Neural crest cell (in vitro differentiated cells): Measurements from ENCODE around the gene CXCR5. TPM values are rescaled to one million over a fixed set of nuclear protein-coding genes. Genes with fewer than 3 reads are reported as not detected.

ENCODE experiments used
- DNase-seq: peaks from one replicate; pipeline ENCODE4 v3.0.0; 2021; ENCODE audit warnings: low read depth, mixed read lengths, low spot score
- H3K27ac Mint-ChIP-seq: one replicate; pipeline ENCODE4 v1.8.0; 2021; ENCODE audit warnings: mild to moderate bottlenecking, mixed read lengths; ENCODE audit not compliant: unreplicated experiment
- H3K27me3 Mint-ChIP-seq: 2 replicates; pipeline ENCODE4 v1.8.0; 2021; ENCODE audit warnings: low read depth, mild to moderate bottlenecking, mixed read lengths
- H3K36me3 Mint-ChIP-seq: 2 replicates; pipeline ENCODE4 v1.8.0; 2021; ENCODE audit warnings: low read depth, mild to moderate bottlenecking, mixed read lengths
- H3K4me1 Mint-ChIP-seq: 2 replicates; pipeline ENCODE4 v1.8.0; 2021; ENCODE audit warnings: mixed read lengths
- H3K4me3 Mint-ChIP-seq: one replicate; pipeline ENCODE4 v1.8.0; 2021; ENCODE audit warnings: mild to moderate bottlenecking, mixed read lengths
- H3K9me3 Mint-ChIP-seq: 2 replicates; pipeline ENCODE4 v1.8.0; 2021; ENCODE audit warnings: mixed read lengths
- CTCF ChIP-seq: fragments of 200-600 bp; sonication (generic); conservative IDR thresholded peaks from 2 replicates; pipeline ENCODE4 v1.5.0; 2021; ENCODE audit warnings: antibody characterized with exemption, mild to moderate bottlenecking
- total RNA-seq: library from RNA; stranded (reverse); gene quantifications from 2 replicates; pipeline ENCODE4 v1.2.1, GENCODE V29; 2021

Gene CXCR5
- total RNA-seq, 1 donor from 2014 or later = not detected

GRCh38 chr11:118870396-118871343, 13.0 kb upstream of the CXCR5 start:
- Mint-ChIP-seq H3K9me3 (no peaks in the 10 kb centered on the region), H3K27ac (peak overlapping the region; percentile 84), H3K4me3 (peak overlapping the region; percentile 41), H3K27me3 (no peaks in the 10 kb centered on the region), H3K4me1 (peaks cover 17% of the 10 kb centered on the region), H3K36me3 (no peaks in the 10 kb centered on the region)
- DNase-seq = peak; percentile 16
- TF ChIP-seq CTCF = no peak

GRCh38 chr11:118872403-118872821, 11.3 kb upstream of the CXCR5 start:
- Mint-ChIP-seq H3K27me3 (no peaks in the 10 kb centered on the region), H3K27ac (no peak overlapping the region)
- no peak for DNase-seq

GRCh38 chr11:118873804-118874203, 9.9 kb upstream of the CXCR5 start:
- Mint-ChIP-seq H3K27me3 (no peaks in the 10 kb centered on the region), H3K9me3 (no peaks in the 10 kb centered on the region), H3K4me1 (peaks cover 17% of the 10 kb centered on the region), H3K27ac (no peak overlapping the region), H3K36me3 (no peaks in the 10 kb centered on the region), H3K4me3 (no peak overlapping the region)
- DNase-seq = no peak
- no peak for TF ChIP-seq CTCF

More at GRCh38 chr11:118872403-118872821, 11.3 kb upstream of the CXCR5 start:
- TF ChIP-seq CTCF = no peak
- Mint-ChIP-seq H3K9me3 (no peaks in the 10 kb centered on the region), H3K4me1 (peaks cover 17% of the 10 kb centered on the region), H3K36me3 (no peaks in the 10 kb centered on the region), H3K4me3 (no peak overlapping the region)

- DNase-seq = no peak
- Mint-ChIP-seq H3K27me3 (no peaks in the 10 kb centered on the region), H3K27ac (no peak overlapping the region), H3K4me1 (no peaks in the 10 kb centered on the region), H3K9me3 (no peaks in the 10 kb centered on the region), H3K4me3 (no peak overlapping the region), H3K36me3 (no peaks in the 10 kb centered on the region)
- no peak for TF ChIP-seq CTCF
Observed at GRCh38 chr11:118876286-118876685, 7.4 kb upstream of the CXCR5 start.

- Mint-ChIP-seq H3K27ac (no peak overlapping the region), H3K36me3 (no peaks in the 10 kb centered on the region), H3K4me3 (no peak overlapping the region), H3K9me3 (no peaks in the 10 kb centered on the region), H3K4me1 (no peaks in the 10 kb centered on the region), H3K27me3 (peaks cover 4% of the 10 kb centered on the region)
- DNase-seq = no peak
- no peak for TF ChIP-seq CTCF
Observed at GRCh38 chr11:118877487-118878162, 6.1 kb upstream of the CXCR5 start.
